IPS-NIHi7 (cell line): ENCODE measurements around the gene NEO1.
A peak's percentile ranks its signal among the peaks of the same experiment; 100 is the strongest.
"Not testable (repeated sequence)": the region's sequence is repeated elsewhere in the genome, so short reads cannot be mapped to it uniquely, and the experiment has no call there.

ENCODE experiments used
- DNase-seq: peaks from one replicate; pipeline ENCODE4 v3.0.0; 2012; ENCODE audit warnings: mixed read lengths; ENCODE audit errors: extremely low spot score

NEO1 gene

DNA sequence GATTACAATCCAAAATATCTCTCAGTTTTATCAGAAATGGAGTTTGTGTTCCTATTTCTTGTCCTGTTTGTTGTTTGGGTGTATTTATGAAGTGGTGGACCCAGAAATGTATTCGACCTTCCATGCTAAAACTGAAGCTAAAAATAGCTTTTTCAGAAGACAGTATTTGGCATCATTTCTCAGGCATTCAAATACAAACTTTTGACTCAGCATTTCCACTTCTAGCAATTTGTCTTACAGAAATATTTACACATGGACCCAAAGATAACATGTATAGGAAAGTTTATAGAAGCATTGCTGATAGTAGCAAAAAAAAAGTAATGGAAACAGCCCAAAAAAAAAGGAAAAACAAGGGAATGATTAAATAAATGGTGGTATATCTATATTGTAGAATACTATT, 160.2 kb downstream of the NEO1 start:
- DNase-seq: no peak

DNA sequence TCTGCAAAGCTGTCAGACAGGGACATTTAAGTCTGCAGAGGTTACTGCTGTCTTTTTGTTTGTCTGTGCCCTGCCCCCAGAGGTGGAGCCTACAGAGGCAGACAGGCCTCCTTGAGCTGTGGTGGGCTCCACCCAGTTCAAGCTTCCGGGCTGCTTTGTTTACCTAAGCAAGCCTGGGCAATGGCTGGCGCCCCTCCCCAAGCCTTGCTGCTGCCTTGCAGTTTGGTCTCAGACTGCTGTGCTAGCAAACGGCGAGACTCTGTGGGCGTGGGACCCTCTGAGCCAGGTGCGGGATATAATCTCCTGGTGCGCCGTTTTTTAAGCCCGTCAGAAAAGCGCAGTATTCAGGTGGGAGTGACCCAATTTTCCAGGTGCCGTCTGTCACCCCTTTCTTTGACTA, 169.2 kb downstream of the NEO1 start:
- DNase-seq: not testable (repeated sequence)

DNA sequence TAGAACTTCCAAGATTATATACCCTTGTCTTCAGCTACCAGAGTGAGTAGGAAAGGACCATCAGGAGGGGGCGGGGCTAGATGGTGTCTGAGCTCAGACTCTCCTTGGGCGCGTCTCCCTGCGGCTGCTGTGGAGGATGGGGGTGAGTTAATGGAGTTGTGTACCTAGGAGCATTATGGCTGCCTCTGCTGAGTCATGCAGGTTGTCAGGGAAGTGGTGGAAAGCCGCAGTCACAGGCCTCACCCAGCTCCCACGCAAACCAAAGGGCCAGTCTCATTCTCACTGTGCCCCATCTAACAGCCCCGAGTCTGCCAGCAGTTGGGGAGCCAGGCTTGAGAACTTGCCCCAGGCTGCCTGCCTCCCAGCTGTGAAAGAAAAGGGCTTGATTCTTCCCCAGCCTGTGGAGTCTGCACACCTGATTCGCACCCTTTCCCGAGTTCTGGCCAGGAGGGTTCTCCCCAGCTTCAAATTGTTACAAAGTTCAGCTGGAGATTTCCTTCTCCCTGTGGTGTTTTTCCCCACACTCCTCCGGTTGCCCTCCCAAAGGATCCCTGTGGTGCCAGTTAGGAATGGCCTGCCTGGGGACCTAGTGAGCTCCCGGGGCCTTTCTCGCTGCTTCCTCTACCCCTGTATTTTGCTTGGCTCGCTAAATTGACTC, 173.2 kb downstream of the NEO1 start:
- DNase-seq: no peak

DNA sequence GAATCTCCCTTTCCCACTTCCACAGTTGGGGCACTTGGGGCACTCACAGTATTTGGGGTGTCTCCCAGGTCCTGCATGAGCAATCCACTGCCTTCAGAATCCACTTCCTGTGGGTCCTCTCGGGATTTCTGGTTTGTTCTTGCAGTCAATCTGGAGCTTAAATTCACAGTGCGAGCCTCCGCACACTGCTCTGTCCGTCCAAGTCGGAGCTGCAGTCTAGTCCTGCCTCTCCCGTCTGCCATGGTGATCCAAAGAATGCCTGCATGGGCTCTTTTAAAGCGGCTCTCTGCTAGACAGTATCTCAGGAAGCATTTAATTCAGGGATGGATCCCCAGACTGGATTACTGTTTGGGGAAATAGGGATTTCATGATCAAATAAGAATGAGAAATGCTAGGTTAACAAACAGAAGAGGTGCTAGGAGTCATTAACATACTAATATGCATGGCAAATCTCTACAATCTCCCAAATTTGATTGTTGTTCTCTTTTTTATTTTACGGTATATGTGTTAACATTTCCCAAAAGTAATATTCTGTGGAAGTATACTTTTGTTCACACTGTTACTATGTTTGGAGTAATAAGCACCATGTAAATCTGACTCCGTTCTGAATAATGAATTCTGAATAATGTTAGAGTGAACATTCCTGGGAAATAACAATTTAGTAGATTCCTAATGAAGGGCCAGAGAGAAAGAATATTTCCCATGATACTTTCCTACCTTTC, 174.0 kb downstream of the NEO1 start:
- no peak for DNase-seq

DNA sequence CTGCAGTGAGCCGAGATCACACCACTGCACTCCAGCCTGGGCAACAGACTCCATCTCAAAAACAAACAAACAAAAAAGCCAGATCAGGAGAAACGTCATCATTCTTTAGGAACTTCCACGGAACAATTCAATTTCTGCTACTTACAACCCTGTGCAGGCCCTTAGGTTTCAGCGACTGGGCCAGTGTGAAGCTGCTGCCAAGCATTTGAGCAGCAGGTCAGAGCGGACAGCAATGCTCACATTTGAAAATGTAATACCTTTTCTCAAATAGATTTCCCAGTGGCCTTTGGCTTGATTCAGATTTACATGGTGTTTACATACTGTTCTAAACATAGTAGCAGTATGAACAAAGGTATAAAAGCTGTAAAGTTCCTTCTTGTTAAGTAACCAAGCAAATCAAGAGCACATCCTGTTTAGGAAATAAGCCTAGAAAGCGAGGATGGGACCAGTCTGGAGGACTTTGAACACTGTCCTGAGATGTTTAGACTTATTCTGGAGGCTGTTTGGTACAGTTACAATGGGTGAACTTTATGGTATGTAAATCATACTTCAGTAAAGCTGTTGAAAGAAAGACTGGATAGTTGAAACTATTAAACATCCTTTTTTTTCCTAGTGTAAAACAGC, 175.3 kb downstream of the NEO1 start:
- no peak for DNase-seq

DNA sequence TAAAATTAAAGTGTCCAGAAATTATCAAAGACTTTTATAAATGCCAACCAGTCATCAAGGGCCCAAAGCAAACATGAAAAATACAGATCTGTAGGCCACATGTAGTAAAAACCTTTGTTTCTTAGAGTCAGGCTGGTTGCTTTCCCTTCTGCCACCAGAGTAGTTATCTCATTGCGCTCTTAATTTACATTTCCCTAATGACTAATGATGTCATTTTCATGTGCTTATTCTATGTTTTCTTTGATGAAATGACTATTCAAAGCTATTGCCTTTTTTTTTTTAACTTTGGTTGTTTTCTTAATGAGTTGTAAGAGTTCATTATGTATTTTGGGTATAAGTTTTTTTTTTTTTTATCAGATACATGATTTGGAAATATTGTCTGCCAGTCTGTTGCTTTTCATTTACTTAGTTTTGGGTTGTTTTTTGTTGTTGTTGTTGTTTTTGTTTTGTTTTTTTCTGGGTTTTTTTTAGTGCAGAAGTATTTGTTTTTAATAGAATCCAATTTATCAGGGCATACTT, 175.9 kb downstream of the NEO1 start:
- no peak for DNase-seq

DNA sequence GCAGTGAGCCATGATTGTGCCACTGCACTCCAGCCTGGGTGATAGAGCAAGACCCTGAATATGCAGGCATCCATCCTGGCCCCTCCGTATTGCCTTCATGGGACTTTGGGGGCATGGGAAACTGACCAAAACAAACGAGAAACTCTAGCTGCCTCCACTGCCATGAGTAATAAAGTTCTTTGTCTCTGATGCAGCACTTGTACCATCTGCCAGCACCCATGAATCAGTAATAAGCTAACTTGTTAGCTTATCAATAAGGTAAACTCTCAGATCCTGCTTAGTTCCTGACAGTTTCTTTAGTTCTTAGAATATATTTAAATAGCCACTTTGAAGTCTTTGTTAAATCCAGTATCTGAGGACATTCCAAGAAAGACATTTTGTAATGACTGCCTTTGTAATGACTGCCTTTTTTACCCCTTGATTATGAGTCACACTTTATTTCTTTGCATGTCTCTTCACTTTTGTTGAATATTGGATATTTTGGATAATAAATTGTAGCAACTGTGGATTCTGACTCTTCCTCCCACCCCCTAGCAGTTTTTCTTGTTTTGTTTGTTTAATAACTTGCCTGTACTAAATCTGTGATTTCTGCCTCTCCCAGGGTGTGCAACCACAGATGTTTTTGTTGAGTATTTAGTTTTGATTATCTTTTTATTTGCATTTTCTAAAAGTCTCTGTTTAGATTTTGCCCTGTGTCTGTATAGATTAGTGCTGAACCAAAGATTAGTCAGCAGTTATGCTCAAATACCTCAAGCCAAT, 179.6 kb downstream of the NEO1 start:
- DNase-seq: no peak

DNA sequence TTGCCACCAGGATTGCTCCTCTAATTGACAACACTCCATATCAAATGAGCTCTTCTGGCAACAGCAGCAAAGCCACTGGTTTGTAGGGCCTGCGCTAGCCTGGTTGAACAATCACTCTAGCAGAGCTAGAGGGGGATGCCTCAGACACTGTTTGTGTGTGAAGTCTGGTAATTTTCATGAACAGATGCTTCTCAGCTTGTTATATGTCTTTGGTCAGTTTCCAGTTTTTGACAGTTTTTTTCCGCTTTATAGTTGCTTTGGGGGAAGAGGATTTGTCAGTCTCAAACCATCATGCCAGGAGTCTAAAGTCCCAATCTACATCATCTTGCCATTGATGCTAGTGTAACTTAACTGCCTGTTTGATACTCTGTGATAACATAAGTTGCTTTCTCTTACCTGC, 180.5 kb downstream of the NEO1 start:
- DNase-seq: no peak

DNA sequence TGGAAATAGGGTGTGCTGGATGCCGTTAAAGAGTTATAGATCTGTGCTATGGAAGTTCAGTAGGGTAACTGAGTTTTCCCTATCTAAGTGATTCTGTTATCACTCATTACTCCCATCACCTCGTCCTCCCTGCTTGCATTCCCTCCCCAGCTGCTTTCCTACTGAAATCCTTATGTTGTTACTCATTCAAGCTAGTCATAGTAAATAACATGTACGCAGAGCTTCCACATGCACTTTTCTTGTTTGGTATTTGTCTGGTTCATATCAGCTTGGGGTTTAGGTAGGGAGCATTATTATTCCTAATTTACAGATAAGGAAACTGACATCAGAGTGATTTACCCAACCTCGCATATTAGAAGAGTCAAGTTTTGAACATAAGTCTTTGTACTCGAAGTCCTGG, 181.4 kb downstream of the NEO1 start:
- DNase-seq: no peak

DNA sequence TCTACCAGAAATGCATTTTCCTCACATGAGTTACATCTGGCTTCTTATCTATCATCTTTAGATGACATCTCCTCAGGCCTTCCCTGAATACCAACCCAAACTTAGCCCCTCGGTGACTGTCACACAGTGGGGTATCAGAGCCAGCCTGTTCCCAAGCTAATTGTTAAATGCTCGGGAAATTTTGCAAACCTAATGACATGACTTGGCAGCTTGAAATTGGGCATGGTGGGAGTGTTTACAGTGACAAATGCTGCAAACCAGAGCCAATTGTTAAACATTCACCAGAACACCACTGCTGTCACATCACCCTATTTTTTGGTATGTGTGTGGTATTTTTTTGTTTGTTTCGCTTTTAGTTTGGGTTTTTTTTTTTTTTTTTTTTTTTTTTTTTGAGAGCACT, 185.6 kb downstream of the NEO1 start:
- DNase-seq: no peak

DNA sequence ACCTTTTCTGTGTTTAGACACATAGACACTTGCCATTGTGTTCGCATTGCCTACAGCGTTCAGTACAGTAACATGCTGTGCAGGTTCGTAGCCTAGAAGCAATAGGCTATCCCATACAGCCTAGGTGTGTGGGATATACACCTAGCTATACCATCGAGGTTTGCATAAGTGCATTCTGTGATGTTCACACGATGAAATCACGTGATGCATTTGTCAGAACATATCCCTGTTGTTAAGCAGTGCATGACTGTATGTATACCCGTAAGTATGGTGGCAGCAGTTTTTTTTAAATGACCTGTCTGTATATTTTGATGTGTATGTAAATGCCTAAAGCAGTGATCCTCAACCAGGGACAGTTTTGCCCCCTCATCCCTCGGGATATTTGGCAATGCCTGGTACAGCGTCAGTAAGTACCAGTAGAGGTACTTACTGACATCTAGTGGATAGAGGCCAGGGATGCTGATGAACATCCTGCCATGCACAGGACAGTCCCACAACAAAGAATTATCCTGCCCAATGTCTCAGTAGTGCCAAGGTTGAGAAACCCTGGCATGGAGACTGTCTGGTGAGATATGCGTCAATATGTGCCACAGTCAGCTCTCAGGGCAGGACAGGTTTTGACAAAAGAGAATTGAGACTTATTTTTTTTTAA, 187.4 kb downstream of the NEO1 start:
- no peak for DNase-seq

DNA sequence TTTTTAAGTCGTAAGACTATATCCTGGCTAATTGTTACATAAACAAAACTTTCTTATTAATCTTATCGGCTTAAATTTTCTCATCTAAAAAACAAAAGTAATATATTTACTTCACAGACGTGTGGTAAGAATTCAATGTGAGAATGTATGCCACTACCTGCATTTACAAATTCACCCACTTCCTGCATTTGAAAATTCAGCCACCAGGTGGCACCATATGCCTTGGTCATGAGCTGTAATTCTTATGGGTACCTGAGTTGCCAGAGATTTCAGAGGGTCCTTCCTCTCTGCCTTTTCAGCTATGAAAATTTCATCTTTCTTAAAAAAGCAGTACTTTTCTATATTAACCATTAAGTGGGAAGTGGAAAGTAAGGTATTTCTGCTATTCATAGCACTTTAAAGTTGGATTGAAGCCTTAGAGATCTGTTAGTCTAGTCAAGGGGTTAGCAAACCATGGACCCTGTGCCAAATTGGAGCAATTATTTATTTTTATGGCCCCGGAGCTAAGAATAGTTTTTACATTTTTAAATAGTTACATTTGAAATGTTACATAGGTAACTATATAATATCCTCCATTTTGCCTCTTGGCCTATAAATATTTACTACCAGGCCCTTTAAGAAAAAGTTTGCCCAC, 188.7 kb downstream of the NEO1 start:
- peak; percentile 70 for DNase-seq

DNA sequence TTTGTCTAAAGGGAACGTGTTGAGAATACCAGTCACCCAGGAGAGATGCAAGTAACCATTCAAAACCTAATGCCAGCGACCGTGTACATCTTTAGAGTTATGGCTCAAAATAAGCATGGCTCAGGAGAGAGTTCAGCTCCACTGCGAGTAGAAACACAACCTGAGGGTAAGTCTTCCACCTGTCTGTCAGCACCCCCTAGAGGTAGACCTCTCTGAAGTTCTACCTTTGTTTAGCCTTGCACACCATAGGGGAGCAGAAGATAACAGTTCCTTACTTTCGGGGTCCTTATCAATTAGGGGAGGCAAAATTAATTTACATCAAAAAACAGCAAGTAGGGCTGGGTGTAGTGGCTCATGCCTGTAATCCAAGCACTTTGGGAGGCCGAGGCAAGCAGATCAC, 192.1 kb downstream of the NEO1 start:
- DNase-seq: peak; percentile 64

DNA sequence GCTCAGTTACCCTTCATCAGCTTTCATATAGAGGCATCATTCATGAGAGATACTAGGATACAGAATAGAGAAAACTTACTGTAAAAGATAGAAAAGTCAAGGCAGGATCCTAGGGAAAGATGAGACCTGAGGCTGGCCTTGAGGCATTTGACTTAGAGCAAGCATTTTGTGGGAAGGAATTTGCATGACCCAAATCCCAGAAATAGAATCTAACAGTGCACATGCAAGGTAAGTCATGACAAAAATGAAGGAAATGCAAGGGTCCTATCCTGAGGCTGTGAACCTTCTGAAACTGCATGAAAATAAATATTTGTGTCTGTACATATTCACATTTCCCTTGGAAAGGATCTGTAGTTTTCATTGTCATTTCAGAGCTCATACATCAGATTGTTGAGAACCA, 194.2 kb downstream of the NEO1 start:
- DNase-seq: no peak

DNA sequence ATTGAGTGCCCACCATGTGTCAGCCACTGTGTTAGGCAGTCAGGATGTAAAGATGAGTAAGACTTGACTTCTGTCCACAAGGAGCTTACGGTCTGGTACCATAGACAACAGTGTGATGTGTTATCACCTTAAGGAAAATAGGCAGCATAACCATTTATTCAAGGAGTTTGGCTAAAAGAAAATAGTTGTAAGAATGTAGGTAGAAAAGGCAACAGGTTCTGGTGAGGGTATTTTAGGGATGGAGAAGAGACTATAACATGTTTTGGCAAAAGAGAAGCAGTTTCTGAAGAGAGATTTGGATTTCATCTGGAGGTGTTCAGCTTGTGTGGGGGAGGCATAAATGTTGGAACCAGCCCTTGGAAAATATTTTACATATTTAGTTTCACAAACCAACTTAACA, 194.6 kb downstream of the NEO1 start:
- no peak for DNase-seq

DNA sequence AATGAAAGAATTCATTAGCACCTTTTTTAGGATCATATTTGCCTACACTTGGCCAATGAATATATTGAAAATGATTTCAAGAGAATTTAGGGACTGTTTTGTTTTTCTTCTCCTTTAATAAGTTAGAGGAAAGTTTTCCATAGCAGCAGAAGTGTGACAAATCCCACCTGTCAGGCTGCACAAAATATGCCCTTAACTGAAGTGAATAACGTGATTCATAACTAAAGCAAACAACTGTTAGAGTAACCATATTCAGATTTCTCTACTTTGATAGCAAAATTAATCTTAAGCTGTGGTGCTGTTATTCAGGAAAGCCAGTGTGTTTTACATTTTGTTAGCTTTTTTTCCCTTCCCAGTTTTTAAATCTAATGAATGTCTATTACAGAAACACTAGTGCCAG, 195.1 kb downstream of the NEO1 start:
- DNase-seq: no peak

DNA sequence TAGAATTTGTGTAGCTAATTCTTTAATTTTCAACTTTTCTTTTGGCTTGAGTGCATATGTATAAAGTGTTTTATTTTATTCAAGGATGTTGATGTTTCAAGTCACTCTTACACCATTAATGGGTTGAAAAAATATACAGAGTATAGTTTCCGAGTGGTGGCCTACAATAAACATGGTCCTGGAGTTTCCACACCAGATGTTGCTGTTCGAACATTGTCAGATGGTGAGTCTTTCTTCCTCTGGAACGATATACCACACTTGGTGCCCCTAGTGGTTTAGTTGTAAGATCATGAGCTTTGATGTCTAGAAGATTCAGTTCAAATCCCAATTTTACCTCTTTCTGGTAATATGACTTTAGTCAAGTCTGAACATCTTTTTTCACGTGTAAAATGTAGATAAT, 197.2 kb downstream of the NEO1 start:
- no peak for DNase-seq

DNA sequence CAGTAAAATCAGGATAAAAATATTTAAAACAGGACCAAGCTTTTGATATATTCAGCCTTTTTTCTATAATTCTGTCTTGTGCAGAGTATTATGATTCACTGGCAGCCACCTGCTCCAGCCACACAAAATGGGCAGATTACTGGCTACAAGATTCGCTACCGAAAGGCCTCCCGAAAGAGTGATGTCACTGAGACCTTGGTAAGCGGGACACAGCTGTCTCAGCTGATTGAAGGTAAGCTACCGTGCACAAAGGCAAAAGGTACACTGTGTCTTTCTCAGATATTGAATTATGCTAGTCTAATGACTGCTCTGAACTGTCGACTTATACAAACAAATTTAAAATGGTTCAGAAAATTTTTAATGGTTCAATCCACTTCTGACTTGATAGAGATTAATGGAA, 202.3 kb downstream of the NEO1 start:
- DNase-seq: no peak

DNA sequence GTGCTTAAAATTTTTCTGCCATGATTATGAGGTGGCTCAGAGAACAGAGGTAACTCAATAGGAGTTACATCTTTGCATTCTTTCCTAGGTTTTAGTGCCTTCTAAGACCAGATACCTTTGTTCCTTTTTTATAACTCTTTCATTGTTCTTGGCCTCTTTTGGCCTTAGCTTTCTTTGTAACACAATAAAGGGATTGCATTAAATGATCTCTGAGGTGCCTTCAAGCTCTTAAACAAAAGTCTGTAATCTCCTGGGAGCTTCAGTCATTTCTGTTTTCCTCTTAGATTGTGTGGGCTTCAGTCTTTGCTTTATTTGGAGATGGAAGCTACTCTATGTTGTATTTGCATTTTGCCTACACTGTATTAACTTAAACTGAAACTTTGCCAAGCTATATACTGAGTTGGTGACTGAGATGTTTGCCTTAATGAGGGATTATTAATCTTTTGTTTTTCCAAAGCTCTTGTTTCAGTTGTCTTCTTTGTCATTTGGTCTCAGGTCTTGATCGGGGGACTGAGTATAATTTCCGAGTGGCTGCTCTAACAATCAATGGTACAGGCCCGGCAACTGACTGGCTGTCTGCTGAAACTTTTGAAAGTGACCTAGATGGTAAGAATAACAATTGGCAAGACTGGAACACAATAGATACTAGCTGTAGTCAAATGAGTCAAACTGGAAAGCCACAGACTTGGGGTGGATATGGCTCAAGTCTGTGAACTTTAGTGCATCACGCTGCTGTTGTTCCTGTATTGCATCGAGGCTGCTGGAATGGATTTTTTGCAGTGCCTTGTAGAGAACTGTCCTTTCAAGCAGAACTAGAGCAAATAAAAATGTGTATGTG, 206.2 kb downstream of the NEO1 start:
- DNase-seq: no peak

DNA sequence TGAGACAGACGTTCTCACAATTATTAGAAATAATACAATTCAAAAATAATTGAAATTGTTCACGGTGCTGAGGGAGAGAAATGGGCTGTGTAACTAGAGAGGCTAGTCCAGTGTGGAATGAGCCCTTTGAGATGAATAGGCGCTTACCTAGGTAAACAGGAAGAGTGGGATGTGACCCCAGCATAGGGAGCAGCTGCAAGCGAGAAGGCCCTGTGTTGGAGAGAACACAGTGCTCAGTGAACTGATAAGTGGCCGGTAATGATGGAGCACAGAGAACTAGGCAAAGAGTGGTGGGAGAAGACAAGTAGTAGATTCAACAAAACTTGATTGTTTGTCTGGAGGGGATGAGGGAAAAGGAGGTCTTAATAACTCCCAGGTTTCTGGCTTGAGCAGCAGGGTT, 212.6 kb downstream of the NEO1 start:
- no peak for DNase-seq
